AG04450 (cell line): ENCODE measurements around the gene HOXA3. TPM values are rescaled to one million over a fixed set of nuclear protein-coding genes. Genes with fewer than 3 reads are reported as not detected.
A peak's percentile ranks its signal among the peaks of the same experiment; 100 is the strongest.

Experiments used
- CTCF ChIA-PET: fragments of 300-600, 350-600 bp; formaldehyde crosslinking; extraction: SDS; loops from one replicate; lab custom pipeline; 2022; ENCODE audit warnings: antibody characterized with exemption, inconsistent platforms; lab: Charles Lee
- POLR2A ChIA-PET: fragments of 350-600 bp; formaldehyde crosslinking; extraction: SDS; loops from one replicate; lab custom pipeline; 2021; ENCODE audit warnings: antibody characterized with exemption, inconsistent platforms; lab: Yijun Ruan, JAX
- DNase-seq: peaks from one replicate; pipeline ENCODE4 v3.0.0-alpha.2; 2011; ENCODE audit warnings: low read depth, low spot score
- H3K27ac ChIP-seq: one replicate; pipeline ENCODE4 v1.5.1; 2012; ENCODE audit warnings: low read depth, low read length, control low read depth
- H3K27me3 ChIP-seq: one replicate; pipeline ENCODE4 v1.6.0; 2012; ENCODE audit warnings: low read length; ENCODE audit not compliant: control insufficient read depth, insufficient read depth
- H3K4me3 ChIP-seq: 2 replicates; pipeline ENCODE4 v1.5.1; 2011; ENCODE audit warnings: mild to moderate bottlenecking, low read depth, low read length, control low read depth
- H3K9me3 ChIP-seq: 2 replicates; pipeline ENCODE4 v1.5.1; 2012; ENCODE audit warnings: low read length; ENCODE audit not compliant: control insufficient read depth, insufficient read depth
- CTCF ChIP-seq: IDR thresholded peaks from 2 replicates; pipeline ENCODE4 v1.5.1; 2011; ENCODE audit warnings: low read depth, low read length, control low read depth, inconsistent platforms
- polyA plus RNA-seq: library from polyadenylated mRNA; depleted of rRNA; stranded (reverse); fragments of >200 nt; gene quantifications from 2 replicates; pipeline ENCODE4 v1.2.3, GENCODE V29; 2011

Gene HOXA3
- polyA plus RNA-seq, 1 experiment, result 1.6 TPM

GRCh38 chr7:27159266-27160144, 7.1 kb upstream of the HOXA3 start:
- no peak for DNase-seq
- ChIA-PET CTCF (interaction anchor here (0.6 to 1.6 kb wide), 8 partner anchors 16 to 1276 kb away, joined by 3 to 24 read pairs (median 6); partner anchors contain the start of gene HOXA5), POLR2A (no interaction called here)
- Histone ChIP-seq H3K4me3 (no peak overlapping the region), H3K27ac (no peak overlapping the region), H3K9me3 (peaks cover 17% of the 10 kb centered on the region; the same call in 1 of the 2 replicates), H3K27me3 (peaks cover 16% of the 10 kb centered on the region)
- TF ChIP-seq CTCF, result no peak

GRCh38 chr7:27158436-27159265, 6.3 kb upstream of the HOXA3 start:
- Histone ChIP-seq H3K9me3 (peaks cover 14% of the 10 kb centered on the region; the same call in 1 of the 2 replicates), H3K27me3 (peaks cover 13% of the 10 kb centered on the region), H3K27ac (no peak overlapping the region), H3K4me3 (no peak overlapping the region)
- ChIA-PET CTCF (interaction anchor here (0.6 to 1.6 kb wide), 10 partner anchors 8 to 1275 kb away, joined by 3 to 24 read pairs (median 5); partner anchors contain the start of gene HOXA5), POLR2A (no interaction called here)
- no peak for DNase-seq
- TF ChIP-seq CTCF, result no peak

- CTCF ChIA-PET, result interaction anchor here (0.6 to 1.9 kb wide), 9 partner anchors 14 to 1265 kb away, joined by 3 to 13 read pairs (median 5); partner anchors contain the start of gene HOXA5
- TF ChIP-seq CTCF, result no peak
- Histone ChIP-seq H3K4me3 (no peak overlapping the region), H3K9me3 (peaks cover 14% of the 10 kb centered on the region; the same call in 1 of the 2 replicates), H3K27ac (no peak overlapping the region), H3K27me3 (peaks cover 10% of the 10 kb centered on the region)
- DNase-seq, result no peak
- POLR2A ChIA-PET, result no interaction called here
These were observed 5.5 kb upstream of the HOXA3 start for GRCh38 chr7:27157702-27158431.

GRCh38 chr7:27156916-27157701, 4.7 kb upstream of the HOXA3 start:
- H3K27ac ChIP-seq, result no peak overlapping the region

More at GRCh38 chr7:27156916-27157701, 4.7 kb upstream of the HOXA3 start:
- no peak for DNase-seq
- no peak for TF ChIP-seq CTCF
- ChIA-PET POLR2A (interaction anchor here (1.0 kb wide), 1 partner anchor 11 kb away, joined by 3 read pairs; no protein-coding TSS in a partner anchor), CTCF (interaction anchor here (0.6 to 1.9 kb wide), 12 partner anchors 9 to 1303 kb away, joined by 3 to 13 read pairs (median 5); partner anchors contain the start of gene HOXA5)
- peaks cover 16% of the 10 kb centered on the region; the same call in 1 of the 2 replicates for H3K9me3 ChIP-seq
- peaks cover 10% of the 10 kb centered on the region for H3K27me3 ChIP-seq
- H3K4me3 ChIP-seq, result peak overlapping the region; percentile 68; the same call in 1 of the 2 replicates
